Neural cell (in vitro differentiated cells): ENCODE measurements around the gene CRTAP.

Source experiments
- EP300 ChIP-seq: fragments of 450-650 bp; conservative IDR thresholded peaks from 2 replicates; pipeline ENCODE4 v1.6.1; 2014; ENCODE audit warnings: antibody characterized with exemption, mild to moderate bottlenecking, moderate library complexity; ENCODE audit not compliant: poor library complexity, severe bottlenecking
- EZH2 ChIP-seq: fragments of 200-600, 300-800 bp; shearing (Covaris generic), sonication (generic); IDR thresholded peaks from 2 replicates; pipeline ENCODE4 v1.6.1; 2014; ENCODE audit warnings: antibody characterized with exemption, low read length, borderline replicate concordance, mild to moderate bottlenecking; ENCODE audit not compliant: insufficient read depth, poor library complexity, severe bottlenecking
- MXI1 ChIP-seq: fragments of 450-650 bp; conservative IDR thresholded peaks from 2 replicates; pipeline ENCODE4 v1.6.1; 2014; ENCODE audit warnings: antibody characterized with exemption, mild to moderate bottlenecking; ENCODE audit not compliant: poor library complexity, severe bottlenecking
- TAF1 ChIP-seq: IDR thresholded peaks from 2 replicates; pipeline ENCODE4 v1.6.1; 2012; ENCODE audit warnings: low read depth
- TF ChIP-seq, protein P1 (sequence below): IDR thresholded peaks from 2 replicates; pipeline ENCODE4 v1.6.1; 2012; ENCODE audit warnings: borderline replicate concordance
- TF ChIP-seq, protein P2 (sequence below): fragments of 450-650 bp; IDR thresholded peaks from 2 replicates; pipeline ENCODE4 v1.5.1; 2014; ENCODE audit warnings: antibody characterized with exemption, mild to moderate bottlenecking, moderate library complexity; ENCODE audit not compliant: poor library complexity, severe bottlenecking

DNA sequence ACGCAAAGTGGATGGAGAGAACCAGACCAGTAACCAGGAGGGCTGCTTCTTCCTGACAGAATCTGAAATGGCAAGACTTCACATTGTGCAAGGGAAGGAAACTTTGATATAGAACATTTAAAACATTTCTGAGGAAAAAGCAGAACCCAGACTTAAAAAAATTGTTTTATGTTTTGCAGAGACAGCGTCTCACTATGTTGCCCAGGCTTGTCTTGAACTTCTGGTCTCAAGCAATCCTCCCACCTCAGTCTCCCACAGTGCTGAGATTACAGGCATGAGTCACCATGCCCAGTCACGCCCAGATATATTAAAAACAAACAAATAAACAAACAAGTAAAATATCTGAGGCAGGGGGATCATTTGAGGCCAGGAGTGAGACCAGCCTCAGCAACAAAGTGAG is 46.2 kb downstream of the CRTAP start:
- TF ChIP-seq, protein P1, sequence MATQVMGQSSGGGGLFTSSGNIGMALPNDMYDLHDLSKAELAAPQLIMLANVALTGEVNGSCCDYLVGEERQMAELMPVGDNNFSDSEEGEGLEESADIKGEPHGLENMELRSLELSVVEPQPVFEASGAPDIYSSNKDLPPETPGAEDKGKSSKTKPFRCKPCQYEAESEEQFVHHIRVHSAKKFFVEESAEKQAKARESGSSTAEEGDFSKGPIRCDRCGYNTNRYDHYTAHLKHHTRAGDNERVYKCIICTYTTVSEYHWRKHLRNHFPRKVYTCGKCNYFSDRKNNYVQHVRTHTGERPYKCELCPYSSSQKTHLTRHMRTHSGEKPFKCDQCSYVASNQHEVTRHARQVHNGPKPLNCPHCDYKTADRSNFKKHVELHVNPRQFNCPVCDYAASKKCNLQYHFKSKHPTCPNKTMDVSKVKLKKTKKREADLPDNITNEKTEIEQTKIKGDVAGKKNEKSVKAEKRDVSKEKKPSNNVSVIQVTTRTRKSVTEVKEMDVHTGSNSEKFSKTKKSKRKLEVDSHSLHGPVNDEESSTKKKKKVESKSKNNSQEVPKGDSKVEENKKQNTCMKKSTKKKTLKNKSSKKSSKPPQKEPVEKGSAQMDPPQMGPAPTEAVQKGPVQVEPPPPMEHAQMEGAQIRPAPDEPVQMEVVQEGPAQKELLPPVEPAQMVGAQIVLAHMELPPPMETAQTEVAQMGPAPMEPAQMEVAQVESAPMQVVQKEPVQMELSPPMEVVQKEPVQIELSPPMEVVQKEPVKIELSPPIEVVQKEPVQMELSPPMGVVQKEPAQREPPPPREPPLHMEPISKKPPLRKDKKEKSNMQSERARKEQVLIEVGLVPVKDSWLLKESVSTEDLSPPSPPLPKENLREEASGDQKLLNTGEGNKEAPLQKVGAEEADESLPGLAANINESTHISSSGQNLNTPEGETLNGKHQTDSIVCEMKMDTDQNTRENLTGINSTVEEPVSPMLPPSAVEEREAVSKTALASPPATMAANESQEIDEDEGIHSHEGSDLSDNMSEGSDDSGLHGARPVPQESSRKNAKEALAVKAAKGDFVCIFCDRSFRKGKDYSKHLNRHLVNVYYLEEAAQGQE = no peak
- TF ChIP-seq, protein P2, sequence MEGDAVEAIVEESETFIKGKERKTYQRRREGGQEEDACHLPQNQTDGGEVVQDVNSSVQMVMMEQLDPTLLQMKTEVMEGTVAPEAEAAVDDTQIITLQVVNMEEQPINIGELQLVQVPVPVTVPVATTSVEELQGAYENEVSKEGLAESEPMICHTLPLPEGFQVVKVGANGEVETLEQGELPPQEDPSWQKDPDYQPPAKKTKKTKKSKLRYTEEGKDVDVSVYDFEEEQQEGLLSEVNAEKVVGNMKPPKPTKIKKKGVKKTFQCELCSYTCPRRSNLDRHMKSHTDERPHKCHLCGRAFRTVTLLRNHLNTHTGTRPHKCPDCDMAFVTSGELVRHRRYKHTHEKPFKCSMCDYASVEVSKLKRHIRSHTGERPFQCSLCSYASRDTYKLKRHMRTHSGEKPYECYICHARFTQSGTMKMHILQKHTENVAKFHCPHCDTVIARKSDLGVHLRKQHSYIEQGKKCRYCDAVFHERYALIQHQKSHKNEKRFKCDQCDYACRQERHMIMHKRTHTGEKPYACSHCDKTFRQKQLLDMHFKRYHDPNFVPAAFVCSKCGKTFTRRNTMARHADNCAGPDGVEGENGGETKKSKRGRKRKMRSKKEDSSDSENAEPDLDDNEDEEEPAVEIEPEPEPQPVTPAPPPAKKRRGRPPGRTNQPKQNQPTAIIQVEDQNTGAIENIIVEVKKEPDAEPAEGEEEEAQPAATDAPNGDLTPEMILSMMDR = no peak
- TF ChIP-seq EZH2 (no peak), MXI1 (no peak), TAF1 (no peak), EP300 (no peak)
